ENCODE data around the gene CARMIL3. TPM values are rescaled to one million over a fixed set of nuclear protein-coding genes. Genes with fewer than 3 reads are reported as not detected.
"Not testable (repeated sequence)": the region's sequence is repeated elsewhere in the genome, so short reads cannot be mapped to it uniquely, and the experiment has no call there.

Gene CARMIL3
- total RNA-seq, 1 experiment from 2014 or later = 0.71 TPM

- no peak for TF ChIP-seq CTCF (IDR thresholded peaks at IDR 0.05 in 2 of 3, conservative IDR thresholded peaks at IDR 0.05 in 1 of 3; ENCODE audit: borderline replicate concordance in 1 of 3, insufficient read depth in 1 of 3, low read depth in 2 of 3, low read length in 2 of 3)
These were observed 18.9 kb upstream of the CARMIL3 start (continued) for GRCh38 chr14:24032727-24033418.

DNA sequence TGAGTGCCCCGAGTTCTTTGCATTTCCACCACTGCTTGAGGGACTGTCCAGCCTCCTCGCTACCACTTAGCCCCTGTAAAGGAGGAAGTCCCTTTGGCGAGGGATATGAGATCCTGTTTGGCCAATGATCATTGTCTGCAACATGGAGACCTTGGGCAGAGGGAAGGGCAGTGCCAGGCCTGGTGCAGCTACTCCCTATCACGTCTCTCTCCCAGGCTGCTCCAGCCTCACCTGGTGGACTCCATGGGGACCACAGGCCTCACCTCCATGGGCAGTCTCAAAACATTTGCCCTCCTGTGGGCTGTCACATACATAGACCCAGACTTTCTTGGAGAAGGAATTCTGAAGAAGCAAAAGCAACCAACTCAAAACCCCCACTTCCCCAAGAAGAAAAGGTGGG, 16.0 kb upstream of the CARMIL3 start:
- ChIA-PET CTCF (interaction anchor here (1.0 kb wide), 1 partner anchor 73 kb away, joined by 3 read pairs; no protein-coding TSS in a partner anchor), POLR2A (interaction anchor here (1.2 kb wide), 1 partner anchor 111 kb away, joined by 3 read pairs; the partner anchor contains the start of gene PSME2)
- H3K27me3 ChIP-seq (ENCODE audit: insufficient read depth, low read length); H4K20me1 ChIP-seq (ENCODE audit: insufficient read depth); BruUV-seq (replicated peaks); DNase-seq (ENCODE audit: low read depth, low spot score); H3K79me2 ChIP-seq (ENCODE audit: insufficient read depth, low read length); H3K36me3 ChIP-seq (ENCODE audit: control insufficient read depth in 1 of 2, insufficient read depth in 2 of 2, low read length in 2 of 2); RAD21 ChIA-PET (ENCODE audit: low non-redundant PET in 1 of 2, low total read pairs in 2 of 2, uncharacterized antibody in 2 of 2, unreplicated experiment in 2 of 2); H3K9me2 ChIP-seq (ENCODE audit: insufficient read depth); H2AFZ ChIP-seq (ENCODE audit: low read depth, low read length, poor library complexity, severe bottlenecking); H3K9me3 ChIP-seq (ENCODE audit: control insufficient read depth in 1 of 2, insufficient read depth in 1 of 2, low read depth in 1 of 2, low read length in 2 of 2): not testable (repeated sequence)
- Histone ChIP-seq H3K4me2 (ENCODE audit: low read length) (peak overlapping the region; percentile 89), H3K4me1 (ENCODE audit: control insufficient read depth in 1 of 2, insufficient read depth in 2 of 2, low read length in 2 of 2) (peaks cover 11 to 26% of the 10 kb centered on the region in 2 experiments; a peak in 3 of 4 replicates), H3K27ac (ENCODE audit: low read depth, low read length) (peak overlapping the region; percentile 94), H3K9ac (ENCODE audit: low read length) (peak overlapping the region; percentile 70), H3K4me3 (replicated peaks in 1 of 2; ENCODE audit: low read depth in 1 of 2, low read length in 2 of 2) (peak overlapping the region; percentile 63 to 70)
- intact Hi-C loops (cut with micrococcal nuclease) = loop anchor here (5.0 kb wide), 1 partner anchor 48 kb away; the partner anchor contains the start of gene DHRS4L2
- peak; percentile 65 for ATAC-seq

Data from HCT116 (cell line).